Lower leg skin (tissue), 3 donors: ENCODE measurements around the gene LSMEM2.

ENCODE experiments used
- POLR2A ChIP-seq, 2 donors: fragments of 450-650 bp; IDR thresholded peaks; one replicate each; pipeline ENCODE4 v1.6.1; 2016 to 2017; ENCODE audit warnings: antibody characterized with exemption in 2 of 2, mild to moderate bottlenecking in 1 of 2, moderate library complexity in 1 of 2
- TF ChIP-seq, protein P1 (sequence below), 3 donors: fragments of 450-650 bp; IDR thresholded peaks; one replicate each; pipeline ENCODE4 v1.5.1; 2016; ENCODE audit warnings: antibody characterized with exemption in 3 of 3, mild to moderate bottlenecking in 3 of 3, moderate library complexity in 2 of 3

DNA sequence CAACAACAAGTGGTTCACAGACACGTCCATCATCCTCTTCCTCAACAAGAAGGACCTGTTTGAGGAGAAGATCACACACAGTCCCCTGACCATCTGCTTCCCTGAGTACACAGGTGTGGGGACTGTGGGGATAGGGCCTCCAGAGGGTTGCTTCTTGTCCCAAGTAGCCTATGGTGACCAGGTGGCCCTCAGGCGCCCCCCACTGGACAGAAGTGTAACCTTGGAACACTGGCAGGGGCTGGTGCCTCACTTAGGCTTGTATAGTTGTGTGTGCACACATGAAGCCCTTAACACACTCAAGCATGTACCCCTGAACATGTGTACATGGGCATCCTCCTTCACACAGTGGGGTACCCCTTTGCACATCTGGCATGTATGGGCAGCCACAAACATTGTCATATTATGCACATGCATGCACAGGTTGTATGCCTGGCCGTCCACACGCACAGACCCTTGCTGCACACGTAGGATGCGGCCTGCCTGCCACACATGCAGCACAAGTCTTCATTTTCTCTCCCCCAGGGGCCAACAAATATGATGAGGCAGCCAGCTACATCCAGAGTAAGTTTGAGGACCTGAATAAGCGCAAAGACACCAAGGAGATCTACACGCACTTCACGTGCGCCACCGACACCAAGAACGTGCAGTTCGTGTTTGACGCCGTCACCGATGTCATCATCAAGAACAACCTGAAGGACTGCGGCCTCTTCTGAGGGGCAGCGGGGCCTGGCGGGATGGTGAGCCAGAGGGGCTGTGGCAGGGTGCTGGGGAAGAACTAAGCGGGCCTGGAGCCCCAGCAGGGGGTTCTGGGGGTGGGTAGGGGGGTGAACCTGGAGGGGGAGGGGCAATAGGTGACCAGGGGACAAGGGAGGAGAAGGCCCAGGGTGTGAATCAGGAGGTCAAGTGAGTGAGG is 21.7 kb upstream of the LSMEM2 start:
- TF ChIP-seq, protein P1, sequence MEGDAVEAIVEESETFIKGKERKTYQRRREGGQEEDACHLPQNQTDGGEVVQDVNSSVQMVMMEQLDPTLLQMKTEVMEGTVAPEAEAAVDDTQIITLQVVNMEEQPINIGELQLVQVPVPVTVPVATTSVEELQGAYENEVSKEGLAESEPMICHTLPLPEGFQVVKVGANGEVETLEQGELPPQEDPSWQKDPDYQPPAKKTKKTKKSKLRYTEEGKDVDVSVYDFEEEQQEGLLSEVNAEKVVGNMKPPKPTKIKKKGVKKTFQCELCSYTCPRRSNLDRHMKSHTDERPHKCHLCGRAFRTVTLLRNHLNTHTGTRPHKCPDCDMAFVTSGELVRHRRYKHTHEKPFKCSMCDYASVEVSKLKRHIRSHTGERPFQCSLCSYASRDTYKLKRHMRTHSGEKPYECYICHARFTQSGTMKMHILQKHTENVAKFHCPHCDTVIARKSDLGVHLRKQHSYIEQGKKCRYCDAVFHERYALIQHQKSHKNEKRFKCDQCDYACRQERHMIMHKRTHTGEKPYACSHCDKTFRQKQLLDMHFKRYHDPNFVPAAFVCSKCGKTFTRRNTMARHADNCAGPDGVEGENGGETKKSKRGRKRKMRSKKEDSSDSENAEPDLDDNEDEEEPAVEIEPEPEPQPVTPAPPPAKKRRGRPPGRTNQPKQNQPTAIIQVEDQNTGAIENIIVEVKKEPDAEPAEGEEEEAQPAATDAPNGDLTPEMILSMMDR (IDR thresholded peaks at IDR 0.05): no peak
- TF ChIP-seq POLR2A (IDR thresholded peaks at IDR 0.05): no peak
